ENCODE results near the gene TADA1.

DNA sequence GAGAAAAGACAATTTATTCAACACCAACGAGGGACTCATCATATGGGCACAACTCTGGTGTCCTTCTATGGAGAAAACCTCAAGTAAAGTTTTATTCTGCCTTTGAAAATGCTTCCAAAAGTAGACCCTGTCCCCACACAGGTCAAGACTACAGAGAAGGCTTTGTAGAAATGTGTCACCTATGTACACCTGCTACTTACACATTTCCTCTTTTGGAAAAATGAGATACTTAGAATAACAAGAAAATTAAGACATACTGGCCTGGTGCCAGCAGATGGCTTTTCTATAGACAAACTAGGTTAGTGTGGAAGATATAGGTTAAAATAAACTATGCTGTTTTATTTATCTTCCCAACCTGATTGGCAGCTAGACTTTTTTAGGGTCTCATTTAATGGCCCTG is 23.1 kb downstream of the TADA1 start:
- TF ChIP-seq EZH2 (IDR thresholded peaks at IDR 0.05; ENCODE audit: insufficient read depth, low read length), result no peak
- TF ChIP-seq CTCF (IDR thresholded peaks at IDR 0.05; ENCODE audit: insufficient read depth, low read depth, low read length), result no peak
